Pancreas (tissue), 10 donors: ENCODE data around the gene PRR7. TPM values are rescaled to one million over a fixed set of nuclear protein-coding genes. Genes with fewer than 3 reads are reported as not detected.

Experiments used
- ATAC-seq, 4 donors: fragments of 200-7000 bp; cut with Tn5 transposase; one replicate each; pipeline versions ENCODE4 v1.8.0 to v1.9.1; 2020; ENCODE audit warnings: mild to moderate bottlenecking in 4 of 4, moderate library complexity in 4 of 4
- DNase-seq, 6 donors: peaks; one replicate each; pipeline ENCODE4 v3.0.0-alpha.2; 2020
- FAIRE-seq: peaks from 2 replicates; lab custom pipeline; 2012; peaks lifted over from hg19 to GRCh38; lab: Jason Lieb, UNC
- H3K27ac ChIP-seq, 4 donors: fragments of 200-600 bp; sonication (generic); 1 replicate in 3 of 4; 2 replicates in 1 of 4; pipeline versions ENCODE4 v1.5.0 to v1.8.0; 2020
- H3K27me3 ChIP-seq, 4 donors: fragments of 200-600 bp; one replicate each; pipeline ENCODE4 v1.8.0; 2021
- H3K36me3 ChIP-seq, 3 donors: fragments of 200-600 bp; sonication (generic) in 1 of 3; one replicate each; pipeline versions ENCODE4 v1.5.0 to v1.8.0; 2020 to 2021
- H3K4me1 ChIP-seq, 3 donors: fragments of 200-600 bp; one replicate each; pipeline ENCODE4 v1.8.0; 2021
- H3K4me3 ChIP-seq, 4 donors: fragments of 200-600 bp; sonication (generic) in 2 of 4; one replicate each; pipeline versions ENCODE4 v1.5.0 to v1.8.0; 2020 to 2021
- H3K9me3 ChIP-seq, 4 donors: fragments of 200-600 bp; one replicate each; pipeline ENCODE4 v1.8.0; 2021
- WGBS, 2 donors: extraction: QIAGEN DNeasy Blood & Tissue Kit; methylation state at CpG; one replicate each; pipeline ENCODE4 v1.1.7; 2013; 5-methylcytosine and 5-hydroxymethylcytosine counted together
- intact Hi-C, 3 donors: fragments of 100-400 bp; cut with DNase I; formaldehyde crosslinking; loops; one replicate each; pipeline versions ENCODE4 v1.11.1 to v1.14.2; 2022
- polyA plus RNA-seq, 2 donors: library from polyadenylated mRNA; stranded (reverse); fragments of 200-250 nt; gene quantifications; one replicate each; pipeline ENCODE4 v1.2.3, GENCODE V29; 2013
- total RNA-seq, 6 donors: library from RNA; stranded (reverse); fragmentation: NEBNext Ultra II Directional in 4 of 6; extraction: Animal tissue kit (Norgen Biotek cat#: 25700) in 4 of 6; gene quantifications; one replicate each; pipeline versions ENCODE4 v1.2.1 to v1.2.4, GENCODE V29; 2021 to 2023
- TF ChIP-seq, protein P1 (sequence below), 4 donors: fragments of 200-600 bp; sonication (generic) in 3 of 4; IDR thresholded peaks; one replicate each; pipeline versions ENCODE4 v1.5.0 to v1.8.0; 2021; ENCODE audit warnings: antibody characterized with exemption in 4 of 4
- donor health status: healthy with polysubstance abuse.
- donor health status: DM: no; HTN: no; CAD: no; lungs with moderate emphysema.
- donor health status: DM: no; HTN: no; CAD: no.
- donor health status: control.
- donor health status: control.
- donor health status: Bipolar disorder and iron deficiency.
- donor health status: DM: yes; HTN: yes; CAD: no.
- donor health status: DM: no; HTN: no; CAD: no.
- donor health status: DM: no; HTN: no; CAD: no.
- donor health status: DM: yes; HTN: yes; CAD: no.

The PRR7 gene
- total and polyA plus RNA-seq, 8 donors, result 1.7 to 3.5 (median 2.7) TPM

DNA sequence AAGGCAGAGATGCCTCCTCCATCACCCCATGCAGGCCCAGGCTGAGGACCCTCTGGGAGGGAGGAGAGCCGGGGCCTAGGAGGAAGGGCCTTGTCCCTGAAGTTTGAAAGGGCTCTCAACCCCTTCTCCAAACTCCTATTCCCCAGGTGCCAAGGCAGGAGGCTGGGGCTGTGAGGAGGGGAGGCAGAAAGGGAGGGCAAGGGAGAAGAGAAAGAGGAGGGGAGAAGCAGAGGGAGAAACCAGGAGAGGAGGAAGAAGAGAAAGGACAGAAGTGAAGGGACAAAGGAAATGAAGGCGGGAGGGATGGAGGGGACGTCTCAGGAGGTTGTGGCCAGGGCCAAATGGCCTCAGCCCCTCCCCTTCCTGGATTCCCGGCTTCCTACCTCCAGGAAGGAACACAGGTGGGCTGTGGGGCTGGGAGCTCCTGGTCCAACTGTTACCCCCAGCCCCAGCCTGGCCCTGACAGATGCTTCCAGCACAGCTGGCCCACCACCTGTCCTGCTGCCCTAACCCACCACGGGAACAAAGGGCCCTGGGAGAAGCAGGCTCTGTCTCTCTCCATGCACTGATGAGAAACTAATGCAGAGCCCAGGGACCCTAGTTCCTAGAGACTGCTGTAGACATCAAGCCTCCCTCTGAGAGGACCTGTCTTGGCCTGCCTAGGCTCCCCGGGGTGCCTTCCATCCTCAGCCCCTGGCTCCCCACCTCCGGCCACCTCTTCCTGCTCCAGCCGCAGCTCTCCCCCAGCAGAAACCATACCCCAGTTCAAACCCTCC lies 23.3 kb downstream of the PRR7 start:
- intact Hi-C loops, result no loop called here
- DNase-seq, result peak in 1 of 6 donors; percentile 41
- no peaks in the 10 kb centered on the region for H3K27me3 ChIP-seq
- H3K4me3 ChIP-seq, result no peak overlapping the region
- no peak for FAIRE-seq
- H3K4me1 ChIP-seq, result peaks cover 0 to 6% (median 3%) of the 10 kb centered on the region in 3 donors
- no peak for ATAC-seq
- WGBS, 2 donors, result 86 to 88% methylated on average over 8 of the region's 8 CpGs
- no peaks in the 10 kb centered on the region for H3K9me3 ChIP-seq
- no peak overlapping the region for H3K27ac ChIP-seq
- TF ChIP-seq, protein P1, sequence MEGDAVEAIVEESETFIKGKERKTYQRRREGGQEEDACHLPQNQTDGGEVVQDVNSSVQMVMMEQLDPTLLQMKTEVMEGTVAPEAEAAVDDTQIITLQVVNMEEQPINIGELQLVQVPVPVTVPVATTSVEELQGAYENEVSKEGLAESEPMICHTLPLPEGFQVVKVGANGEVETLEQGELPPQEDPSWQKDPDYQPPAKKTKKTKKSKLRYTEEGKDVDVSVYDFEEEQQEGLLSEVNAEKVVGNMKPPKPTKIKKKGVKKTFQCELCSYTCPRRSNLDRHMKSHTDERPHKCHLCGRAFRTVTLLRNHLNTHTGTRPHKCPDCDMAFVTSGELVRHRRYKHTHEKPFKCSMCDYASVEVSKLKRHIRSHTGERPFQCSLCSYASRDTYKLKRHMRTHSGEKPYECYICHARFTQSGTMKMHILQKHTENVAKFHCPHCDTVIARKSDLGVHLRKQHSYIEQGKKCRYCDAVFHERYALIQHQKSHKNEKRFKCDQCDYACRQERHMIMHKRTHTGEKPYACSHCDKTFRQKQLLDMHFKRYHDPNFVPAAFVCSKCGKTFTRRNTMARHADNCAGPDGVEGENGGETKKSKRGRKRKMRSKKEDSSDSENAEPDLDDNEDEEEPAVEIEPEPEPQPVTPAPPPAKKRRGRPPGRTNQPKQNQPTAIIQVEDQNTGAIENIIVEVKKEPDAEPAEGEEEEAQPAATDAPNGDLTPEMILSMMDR (IDR thresholded peaks at IDR 0.05), result no peak
- no peaks in the 10 kb centered on the region for H3K36me3 ChIP-seq

DNA sequence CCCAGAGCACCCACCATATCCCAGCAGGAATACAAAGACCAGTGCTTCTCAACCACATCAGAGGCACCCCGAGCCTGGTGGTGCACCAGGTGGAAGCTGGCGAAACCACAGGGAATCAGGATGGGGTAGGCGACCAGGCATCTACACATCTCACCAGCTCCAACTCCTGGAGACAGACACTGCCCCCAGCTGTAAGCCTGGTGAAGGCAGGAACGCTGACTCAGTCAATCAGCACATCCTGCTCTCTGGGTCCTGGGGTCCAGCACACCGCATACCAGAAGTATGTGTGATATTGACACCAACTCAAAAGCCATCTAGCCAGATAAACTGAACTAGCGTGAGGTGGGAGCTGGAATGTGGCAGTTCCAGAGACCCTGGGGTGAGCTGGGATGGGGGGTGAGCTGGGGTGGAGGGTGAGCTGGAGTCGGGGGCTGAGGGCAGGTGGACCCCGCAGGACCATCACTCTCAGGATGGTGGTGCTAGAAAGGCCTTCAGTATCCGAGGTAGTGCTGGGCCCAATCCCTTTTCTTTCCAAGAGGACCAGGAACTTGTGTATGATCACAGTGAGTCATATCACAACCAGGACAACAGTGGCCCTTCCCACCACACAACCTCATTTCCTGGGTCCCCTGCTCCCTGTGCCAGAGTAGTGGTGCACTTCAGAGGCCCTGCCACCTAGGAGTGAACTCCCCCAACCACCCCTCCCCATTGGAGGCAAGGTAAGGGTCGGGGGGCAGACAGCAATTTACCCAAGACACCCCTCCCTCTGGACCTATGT lies 24.3 kb downstream of the PRR7 start:
- DNase-seq, result peak in 1 of 6 donors; percentile 44
- no peak for FAIRE-seq
- Histone ChIP-seq H3K4me3 (no peak overlapping the region), H3K27me3 (no peaks in the 10 kb centered on the region), H3K9me3 (no peaks in the 10 kb centered on the region), H3K36me3 (no peaks in the 10 kb centered on the region), H3K27ac (no peak overlapping the region), H3K4me1 (peaks cover 0 to 6% (median 3%) of the 10 kb centered on the region in 3 donors)
- TF ChIP-seq, protein P1 (IDR thresholded peaks at IDR 0.05), result no peak
- 84 to 92% methylated on average over 10 of the region's 10 CpGs for WGBS, 2 donors
- ATAC-seq, result no peak
- intact Hi-C loops, result no loop called here

DNA sequence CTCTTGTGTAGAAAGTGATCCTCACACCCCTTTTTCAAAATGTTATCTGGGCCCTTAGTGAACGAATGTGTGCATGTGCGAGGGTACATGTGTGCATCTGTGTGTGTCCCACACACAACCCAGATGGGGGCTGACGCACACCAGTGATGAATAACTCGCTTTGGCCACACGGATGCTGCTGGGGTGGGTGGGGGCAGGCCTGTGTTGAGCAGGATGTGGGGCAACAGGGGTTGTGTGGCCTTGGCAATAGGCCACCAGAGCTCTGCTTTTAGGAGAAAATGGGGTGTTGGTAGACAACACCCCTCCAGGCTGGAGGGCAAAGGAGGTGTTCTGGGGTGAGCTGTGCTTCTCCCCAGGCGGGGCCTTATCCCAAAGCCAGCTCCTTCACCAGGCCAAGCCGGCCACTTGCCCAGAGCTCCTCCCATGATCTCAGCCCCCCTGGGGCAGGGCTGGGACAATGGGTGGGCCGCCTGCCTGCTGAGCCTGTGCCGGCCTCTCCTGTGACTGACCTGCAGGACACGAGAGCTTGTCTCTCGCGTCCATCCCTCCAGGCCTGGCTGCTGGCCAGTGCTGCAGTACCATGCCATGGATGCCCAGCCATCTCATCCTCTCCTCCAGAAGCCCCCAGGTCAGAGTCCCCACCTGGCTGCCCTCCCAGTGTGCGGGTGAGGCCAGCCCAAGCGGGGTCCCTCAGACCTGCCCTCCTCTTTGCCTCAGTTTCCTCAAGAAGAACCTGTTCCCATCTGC lies 25.2 kb downstream of the PRR7 start:
- H3K4me3 ChIP-seq, result peak overlapping the region in 2 of 4 donors; percentile 64 to 65

More for the DNA sequence above, 25.2 kb downstream of the PRR7 start:
- intact Hi-C loops, result no loop called here
- no peaks in the 10 kb centered on the region for H3K9me3 ChIP-seq
- WGBS, 2 donors, result 77 to 92% methylated on average over 14 of the region's 14 CpGs
- no peaks in the 10 kb centered on the region for H3K27me3 ChIP-seq
- no peak overlapping the region for H3K27ac ChIP-seq
- H3K4me1 ChIP-seq, result peaks cover 0 to 6% (median 3%) of the 10 kb centered on the region in 3 donors
- peak in 2 of 6 donors; percentile 55 to 79 for DNase-seq
- FAIRE-seq, result no peak
- TF ChIP-seq, protein P1 (IDR thresholded peaks at IDR 0.05), result no peak
- no peak for ATAC-seq
- no peaks in the 10 kb centered on the region for H3K36me3 ChIP-seq
